ENCODE measurements around the gene SSBP3.

SSBP3 gene

DNA sequence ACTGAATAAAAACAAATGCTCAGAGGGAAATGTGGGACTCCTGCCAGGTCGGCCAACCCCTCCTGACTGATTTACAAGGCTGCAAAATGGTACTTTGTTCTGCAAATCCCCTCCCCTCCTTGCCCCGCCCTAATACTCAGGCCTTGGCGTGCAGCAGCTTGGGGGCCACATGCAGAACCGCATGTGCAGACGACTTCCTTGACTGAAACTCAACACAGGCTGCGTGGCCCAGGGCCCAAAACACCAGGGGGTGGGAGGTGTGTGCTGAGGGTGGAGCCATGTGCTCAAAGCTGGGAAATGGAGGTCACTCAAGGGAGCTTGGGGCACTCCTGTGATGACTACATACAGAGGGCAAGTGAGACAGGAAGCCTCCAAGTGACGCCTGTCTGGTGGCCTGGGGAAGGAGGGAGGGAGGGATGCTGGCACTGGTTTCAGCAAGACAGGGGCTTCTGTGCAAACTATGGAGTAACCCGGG is 119.0 kb downstream of the SSBP3 start:
- TF ChIP-seq, protein P1, sequence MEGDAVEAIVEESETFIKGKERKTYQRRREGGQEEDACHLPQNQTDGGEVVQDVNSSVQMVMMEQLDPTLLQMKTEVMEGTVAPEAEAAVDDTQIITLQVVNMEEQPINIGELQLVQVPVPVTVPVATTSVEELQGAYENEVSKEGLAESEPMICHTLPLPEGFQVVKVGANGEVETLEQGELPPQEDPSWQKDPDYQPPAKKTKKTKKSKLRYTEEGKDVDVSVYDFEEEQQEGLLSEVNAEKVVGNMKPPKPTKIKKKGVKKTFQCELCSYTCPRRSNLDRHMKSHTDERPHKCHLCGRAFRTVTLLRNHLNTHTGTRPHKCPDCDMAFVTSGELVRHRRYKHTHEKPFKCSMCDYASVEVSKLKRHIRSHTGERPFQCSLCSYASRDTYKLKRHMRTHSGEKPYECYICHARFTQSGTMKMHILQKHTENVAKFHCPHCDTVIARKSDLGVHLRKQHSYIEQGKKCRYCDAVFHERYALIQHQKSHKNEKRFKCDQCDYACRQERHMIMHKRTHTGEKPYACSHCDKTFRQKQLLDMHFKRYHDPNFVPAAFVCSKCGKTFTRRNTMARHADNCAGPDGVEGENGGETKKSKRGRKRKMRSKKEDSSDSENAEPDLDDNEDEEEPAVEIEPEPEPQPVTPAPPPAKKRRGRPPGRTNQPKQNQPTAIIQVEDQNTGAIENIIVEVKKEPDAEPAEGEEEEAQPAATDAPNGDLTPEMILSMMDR (IDR thresholded peaks at IDR 0.05), result no peak
- no peaks in the 10 kb centered on the region for H3K9me3 ChIP-seq (ENCODE audit: control insufficient read depth, low read length)
- no peak overlapping the region for H3K4me2 ChIP-seq (ENCODE audit: low read length)
- no peaks in the 10 kb centered on the region for H3K79me2 ChIP-seq
- no peaks in the 10 kb centered on the region for H3K4me1 ChIP-seq
- no peak overlapping the region for H2AFZ ChIP-seq
- H3K4me3 ChIP-seq (ENCODE audit: low read depth, low read length), result no peak overlapping the region
- no peaks in the 10 kb centered on the region for H3K36me3 ChIP-seq (ENCODE audit: control insufficient read depth, insufficient read depth, low read length)
- peak overlapping the region; percentile 42 for H3K27ac ChIP-seq
- H3K27me3 ChIP-seq (ENCODE audit: control insufficient read depth, insufficient read depth, low read length), result no peaks in the 10 kb centered on the region
- no peak overlapping the region for H3K9ac ChIP-seq

DNA sequence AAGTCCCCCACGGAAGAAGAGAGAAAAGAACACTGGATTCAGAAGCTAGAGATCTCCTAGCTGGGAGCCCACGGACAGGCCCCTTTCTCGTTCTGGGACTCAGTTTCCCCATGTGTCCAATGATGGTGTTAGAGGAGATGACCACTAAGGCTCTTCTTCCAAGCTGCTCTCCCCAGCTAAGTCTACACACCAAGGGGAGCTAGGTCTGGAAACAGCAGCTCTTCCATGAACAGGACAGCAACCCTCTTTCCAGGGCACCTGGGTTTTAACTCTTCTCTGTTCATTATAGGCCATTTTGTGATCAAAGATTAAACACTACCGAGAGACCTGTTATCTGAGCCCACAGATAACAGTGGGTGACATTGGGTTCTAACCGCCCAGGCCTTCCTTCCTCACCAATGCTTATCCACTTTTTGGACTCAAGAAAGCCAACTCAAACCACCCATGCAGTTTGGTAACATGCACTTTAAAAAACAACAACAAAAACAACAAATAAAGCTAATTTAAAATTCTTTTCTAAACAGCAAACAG is 120.3 kb downstream of the SSBP3 start:
- TF ChIP-seq, protein P1 (IDR thresholded peaks at IDR 0.05), result no peak
- Histone ChIP-seq H3K27ac (no peak overlapping the region), H3K79me2 (no peaks in the 10 kb centered on the region), H3K36me3 (ENCODE audit: control insufficient read depth, insufficient read depth, low read length) (no peaks in the 10 kb centered on the region), H3K9ac (no peak overlapping the region), H3K27me3 (ENCODE audit: control insufficient read depth, insufficient read depth, low read length) (no peaks in the 10 kb centered on the region), H2AFZ (no peak overlapping the region), H3K4me3 (ENCODE audit: low read depth, low read length) (no peak overlapping the region), H3K4me1 (no peaks in the 10 kb centered on the region), H3K4me2 (ENCODE audit: low read length) (no peak overlapping the region), H3K9me3 (ENCODE audit: control insufficient read depth, low read length) (no peaks in the 10 kb centered on the region)

DNA sequence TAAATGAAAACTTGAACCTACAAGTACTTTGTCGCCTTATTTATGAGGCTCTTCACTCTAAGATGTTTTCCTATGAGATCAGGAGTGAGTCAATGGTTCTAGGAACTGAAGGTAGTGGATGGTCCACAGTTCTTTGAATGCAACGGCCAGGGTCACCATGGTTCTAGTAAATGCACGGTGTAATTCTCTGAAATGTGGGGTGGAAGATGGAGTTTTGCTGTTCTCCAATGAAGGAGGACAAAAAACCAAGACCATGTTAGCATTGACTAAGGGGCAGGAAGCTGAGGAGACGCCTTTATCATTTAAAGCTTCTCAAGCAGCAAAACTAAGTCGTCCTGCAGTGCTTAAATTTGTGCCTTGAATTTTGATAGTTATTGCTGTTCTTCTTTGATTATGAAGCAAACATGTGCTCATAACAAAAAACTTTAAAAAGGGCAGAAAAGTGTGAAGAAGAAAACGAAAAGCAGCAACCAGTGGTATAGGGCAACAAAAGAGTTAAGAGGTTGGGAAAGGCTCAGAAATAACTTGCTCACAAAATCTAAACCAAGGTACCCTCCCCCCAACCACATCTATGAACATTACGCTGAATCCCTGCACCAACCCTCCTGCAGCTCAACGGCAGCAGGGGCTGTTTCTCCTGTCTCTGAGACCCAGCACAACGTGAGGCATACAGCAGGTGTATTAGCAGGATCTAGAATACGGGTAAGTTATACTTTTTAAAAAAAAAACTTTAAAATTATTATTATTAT is 121.2 kb downstream of the SSBP3 start:
- Histone ChIP-seq H3K4me3 (ENCODE audit: low read depth, low read length) (no peak overlapping the region), H3K9me3 (ENCODE audit: control insufficient read depth, low read length) (no peaks in the 10 kb centered on the region)

DNA sequence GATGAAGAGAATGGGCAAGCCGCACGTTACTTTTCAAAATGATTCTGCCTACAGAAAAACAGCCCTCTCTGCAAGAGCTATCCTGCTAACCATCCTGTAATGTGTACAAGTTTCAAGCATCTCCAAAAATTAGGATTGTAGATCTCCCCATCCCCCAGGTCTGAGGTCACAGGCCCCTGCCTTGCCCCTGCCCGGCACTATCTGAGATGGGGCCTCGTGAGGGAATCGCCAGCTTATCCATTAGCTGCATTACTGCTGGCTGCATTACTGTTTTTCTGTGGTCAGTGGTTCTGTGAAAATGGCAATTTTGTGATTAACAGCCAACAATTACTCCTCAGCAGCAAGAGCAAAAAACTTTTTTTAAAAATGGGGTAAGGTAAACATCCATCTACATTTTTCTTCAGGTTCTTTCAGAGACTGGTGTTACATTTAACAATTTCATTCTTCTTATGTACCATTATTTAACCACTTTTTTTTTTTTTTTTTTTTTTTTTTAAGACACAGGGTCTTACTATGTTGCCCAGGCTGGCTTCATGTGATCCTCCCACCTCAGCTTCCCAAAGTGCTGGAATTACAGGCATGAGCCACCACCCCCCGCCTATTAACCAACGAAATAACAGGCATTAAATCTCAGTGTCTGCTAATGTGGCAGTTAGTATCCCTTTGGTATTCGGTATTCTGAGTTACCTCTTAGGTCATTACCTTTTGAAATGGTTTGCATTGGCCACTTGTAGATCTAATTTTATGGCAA is 122.4 kb downstream of the SSBP3 start:
- Histone ChIP-seq H3K27ac (no peak overlapping the region), H2AFZ (no peak overlapping the region), H3K4me3 (ENCODE audit: low read depth, low read length) (no peak overlapping the region), H3K27me3 (ENCODE audit: control insufficient read depth, insufficient read depth, low read length) (no peaks in the 10 kb centered on the region), H3K79me2 (no peaks in the 10 kb centered on the region), H3K4me1 (no peaks in the 10 kb centered on the region), H3K36me3 (ENCODE audit: control insufficient read depth, insufficient read depth, low read length) (no peaks in the 10 kb centered on the region), H3K9ac (no peak overlapping the region), H3K9me3 (ENCODE audit: control insufficient read depth, low read length) (no peaks in the 10 kb centered on the region), H3K4me2 (ENCODE audit: low read length) (no peak overlapping the region)
- TF ChIP-seq, protein P1 (IDR thresholded peaks at IDR 0.05), result no peak

More for the DNA sequence above, 121.2 kb downstream of the SSBP3 start:
- Histone ChIP-seq H3K36me3 (ENCODE audit: control insufficient read depth, insufficient read depth, low read length) (no peaks in the 10 kb centered on the region), H3K79me2 (no peaks in the 10 kb centered on the region), H2AFZ (no peak overlapping the region), H3K27ac (no peak overlapping the region), H3K4me1 (no peaks in the 10 kb centered on the region), H3K9ac (no peak overlapping the region), H3K27me3 (ENCODE audit: control insufficient read depth, insufficient read depth, low read length) (no peaks in the 10 kb centered on the region), H3K4me2 (ENCODE audit: low read length) (no peak overlapping the region)
- TF ChIP-seq, protein P1 (IDR thresholded peaks at IDR 0.05), result no peak

Measured in parathyroid adenoma (tissue), 2 donors.